ENCODE results near the gene SURF1. TPM values are rescaled to one million over a fixed set of nuclear protein-coding genes. Genes with fewer than 3 reads are reported as not detected.

The SURF1 gene
- total and polyA plus RNA-seq, 10 of the 15 experiments (the other 5 are each of a cell fraction or from before 2014, with no cell fraction given), result 17.9 to 46.4 (median 29.6) TPM

DNA sequence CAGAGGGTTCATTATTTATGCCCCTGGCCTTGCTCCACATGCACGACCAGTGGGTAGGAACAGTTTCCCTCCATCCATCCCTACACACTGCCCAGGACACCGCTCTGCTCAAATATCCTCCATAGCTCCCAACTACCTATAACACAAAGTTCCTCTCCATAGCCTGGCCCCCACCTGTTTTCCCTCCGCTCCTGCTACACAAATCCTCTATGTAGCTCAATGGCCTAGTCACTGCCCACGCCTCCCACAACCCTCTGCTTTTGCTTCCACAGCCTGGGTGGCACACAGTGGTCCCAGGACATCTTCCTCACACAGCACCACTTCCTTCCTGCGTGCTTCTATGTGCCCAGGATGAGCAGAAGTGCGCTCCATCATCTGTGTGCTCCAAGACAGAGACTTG lies 41.1 kb upstream of the SURF1 start:
- Histone ChIP-seq H2AFZ (ENCODE audit: control insufficient read depth, low read depth, low read length) (no peak overlapping the region), H3K4me3 (no peak overlapping the region), H3K36me3 (ENCODE audit: control insufficient read depth in 2 of 2, insufficient read depth in 2 of 2, low read length in 1 of 2) (no peaks in the 10 kb centered on the region; a peak in 1 of 4 replicates), H3K27ac (ENCODE audit: control insufficient read depth, insufficient read depth) (no peak overlapping the region), H3K9me3 (replicated peaks; ENCODE audit: control insufficient read depth, insufficient read depth, low read length) (no peaks in the 10 kb centered on the region), H3K9ac (ENCODE audit: control insufficient read depth, insufficient read depth, low read length) (no peak overlapping the region), H4K20me1 (ENCODE audit: control insufficient read depth, insufficient read depth) (no peaks in the 10 kb centered on the region), H3K79me2 (ENCODE audit: control insufficient read depth, insufficient read depth, low read length) (no peaks in the 10 kb centered on the region), H3K4me2 (ENCODE audit: control insufficient read depth, insufficient read depth) (no peak overlapping the region), H3K27me3 (replicated peaks in 1 of 2; ENCODE audit: control insufficient read depth in 2 of 2, insufficient read depth in 2 of 2, low read length in 1 of 2) (no peaks in the 10 kb centered on the region), H3K4me1 (ENCODE audit: control insufficient read depth, insufficient read depth, low read length) (no peaks in the 10 kb centered on the region)
- in situ Hi-C loops (cut with MboI), result no loop called here
- no TSS peak for BruUV-seq (replicated peaks)
- ChIA-PET SMC1A (ENCODE audit: uncharacterized antibody, unreplicated experiment) (no interaction called here), POLR2A (no interaction called here), CTCF (interaction anchor here (0.6 to 3.2 kb wide), 2 partner anchors 40 to 326 kb away, joined by 5 to 13 read pairs; no protein-coding TSS in a partner anchor), RAD21 (ENCODE audit: unreplicated experiment) (no interaction called here)
- 41% methylated on average over 6 of the region's 6 CpGs for WGBS (ENCODE audit: insufficient coverage, insufficient replicate concordance, low lambda C conversion rate, missing lambda C conversion rate)
- intact Hi-C loops (cut with micrococcal nuclease; ENCODE audit: unreplicated experiment), result no loop called here
- FAIRE-seq (no peak), ATAC-seq (no peak), DNase-seq (ENCODE audit: low read depth, low spot score) (no peak)
- no peak for TF ChIP-seq MEF2A (IDR thresholded peaks at IDR 0.05; ENCODE audit: insufficient read depth, low read depth, low read length)
- TF ChIP-seq PML (IDR thresholded peaks at IDR 0.05; ENCODE audit: low read length), result no peak
- no peak for TF ChIP-seq CEBPB (IDR thresholded peaks at IDR 0.05; ENCODE audit: borderline replicate concordance in 1 of 2, low read depth in 2 of 2, low read length in 2 of 2)
- TF ChIP-seq IRF4 (IDR thresholded peaks at IDR 0.05; ENCODE audit: low read depth, low read length), result no peak
- no peak for TF ChIP-seq ZNF384 (IDR thresholded peaks at IDR 0.05; ENCODE audit: borderline replicate concordance, low read depth, low read length)
- TF ChIP-seq SMAD5 (IDR thresholded peaks at IDR 0.05; ENCODE audit: low read depth), result no peak
- no peak for TF ChIP-seq STAT1 (conservative IDR thresholded peaks at IDR 0.05)
- TF ChIP-seq SMARCA5 (IDR thresholded peaks at IDR 0.05), result no peak
- no peak for TF ChIP-seq HDAC6 (IDR thresholded peaks at IDR 0.05; ENCODE audit: unreplicated experiment)

DNA sequence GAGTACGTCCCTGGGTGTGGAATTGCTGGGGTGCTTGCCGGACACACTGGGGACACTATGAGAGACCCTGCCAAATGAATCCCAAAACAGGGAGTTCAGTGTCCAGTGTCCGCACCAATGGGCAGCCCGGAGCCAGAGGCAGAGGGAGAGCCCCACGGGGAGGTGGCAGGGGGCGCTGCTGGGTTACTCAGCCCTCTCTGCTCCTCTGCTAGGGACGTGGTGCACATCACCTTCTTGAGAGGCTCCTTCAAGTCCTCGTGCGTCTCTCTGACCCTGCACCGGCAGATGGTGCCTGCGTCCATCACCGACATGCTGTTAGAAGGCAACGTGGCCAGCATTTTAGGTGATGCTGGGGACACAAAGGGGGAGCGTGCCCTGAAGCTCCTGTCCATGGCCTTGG lies 40.7 kb upstream of the SURF1 start:
- in situ Hi-C loops (cut with MboI) (no loop called here), intact Hi-C loops (cut with micrococcal nuclease; ENCODE audit: unreplicated experiment) (no loop called here)
- Histone ChIP-seq H3K9ac (ENCODE audit: control insufficient read depth, insufficient read depth, low read length) (no peak overlapping the region), H4K20me1 (ENCODE audit: control insufficient read depth, insufficient read depth) (no peaks in the 10 kb centered on the region), H3K79me2 (ENCODE audit: control insufficient read depth, insufficient read depth, low read length) (no peaks in the 10 kb centered on the region), H3K4me1 (ENCODE audit: control insufficient read depth, insufficient read depth, low read length) (no peaks in the 10 kb centered on the region), H3K4me3 (no peak overlapping the region), H3K4me2 (ENCODE audit: control insufficient read depth, insufficient read depth) (no peak overlapping the region), H3K27me3 (replicated peaks in 1 of 2; ENCODE audit: control insufficient read depth in 2 of 2, insufficient read depth in 2 of 2, low read length in 1 of 2) (no peaks in the 10 kb centered on the region), H3K9me3 (replicated peaks; ENCODE audit: control insufficient read depth, insufficient read depth, low read length) (no peaks in the 10 kb centered on the region), H2AFZ (ENCODE audit: control insufficient read depth, low read depth, low read length) (no peak overlapping the region), H3K36me3 (ENCODE audit: control insufficient read depth in 2 of 2, insufficient read depth in 2 of 2, low read length in 1 of 2) (no peaks in the 10 kb centered on the region; a peak in 1 of 4 replicates), H3K27ac (ENCODE audit: control insufficient read depth, insufficient read depth) (no peak overlapping the region)
- 48% methylated on average over 14 of the region's 14 CpGs for WGBS (ENCODE audit: insufficient coverage, insufficient replicate concordance, low lambda C conversion rate, missing lambda C conversion rate)
- peak; percentile 63 for ATAC-seq
- no TSS peak for BruUV-seq (replicated peaks)
- no peak for FAIRE-seq
- ChIA-PET RAD21 (ENCODE audit: unreplicated experiment) (no interaction called here), POLR2A (no interaction called here), SMC1A (ENCODE audit: uncharacterized antibody, unreplicated experiment) (no interaction called here), CTCF (interaction anchor here (0.6 to 3.2 kb wide), 2 partner anchors 41 to 326 kb away, joined by 5 to 13 read pairs; no protein-coding TSS in a partner anchor)
- DNase-seq (ENCODE audit: low read depth, low spot score), result no peak
- TF ChIP-seq, protein P1, sequence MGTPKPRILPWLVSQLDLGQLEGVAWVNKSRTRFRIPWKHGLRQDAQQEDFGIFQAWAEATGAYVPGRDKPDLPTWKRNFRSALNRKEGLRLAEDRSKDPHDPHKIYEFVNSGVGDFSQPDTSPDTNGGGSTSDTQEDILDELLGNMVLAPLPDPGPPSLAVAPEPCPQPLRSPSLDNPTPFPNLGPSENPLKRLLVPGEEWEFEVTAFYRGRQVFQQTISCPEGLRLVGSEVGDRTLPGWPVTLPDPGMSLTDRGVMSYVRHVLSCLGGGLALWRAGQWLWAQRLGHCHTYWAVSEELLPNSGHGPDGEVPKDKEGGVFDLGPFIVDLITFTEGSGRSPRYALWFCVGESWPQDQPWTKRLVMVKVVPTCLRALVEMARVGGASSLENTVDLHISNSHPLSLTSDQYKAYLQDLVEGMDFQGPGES (IDR thresholded peaks at IDR 0.05), result no peak
- TF ChIP-seq RAD21 (IDR thresholded peaks at IDR 0.05; ENCODE audit: insufficient read depth, low read depth, low read length) (0 out of 2 replicates have a peak, but pooled peaks have one; percentile 9), HCFC1 (IDR thresholded peaks at IDR 0.05; ENCODE audit: low read length) (no peak), ETV6 (conservative IDR thresholded peaks at IDR 0.05 in 1 of 2, IDR thresholded peaks at IDR 0.05 in 1 of 2; ENCODE audit: borderline replicate concordance in 1 of 2, low read depth in 1 of 2) (no peak), SMC3 (IDR thresholded peaks at IDR 0.05; ENCODE audit: borderline replicate concordance, low read length) (peak; percentile 11; the same call in 1 of the 2 replicates)
- TF ChIP-seq, protein P2, sequence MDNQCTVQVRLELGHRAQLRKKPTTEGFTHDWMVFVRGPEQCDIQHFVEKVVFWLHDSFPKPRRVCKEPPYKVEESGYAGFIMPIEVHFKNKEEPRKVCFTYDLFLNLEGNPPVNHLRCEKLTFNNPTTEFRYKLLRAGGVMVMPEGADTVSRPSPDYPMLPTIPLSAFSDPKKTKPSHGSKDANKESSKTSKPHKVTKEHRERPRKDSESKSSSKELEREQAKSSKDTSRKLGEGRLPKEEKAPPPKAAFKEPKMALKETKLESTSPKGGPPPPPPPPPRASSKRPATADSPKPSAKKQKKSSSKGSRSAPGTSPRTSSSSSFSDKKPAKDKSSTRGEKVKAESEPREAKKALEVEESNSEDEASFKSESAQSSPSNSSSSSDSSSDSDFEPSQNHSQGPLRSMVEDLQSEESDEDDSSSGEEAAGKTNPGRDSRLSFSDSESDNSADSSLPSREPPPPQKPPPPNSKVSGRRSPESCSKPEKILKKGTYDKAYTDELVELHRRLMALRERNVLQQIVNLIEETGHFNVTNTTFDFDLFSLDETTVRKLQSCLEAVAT (IDR thresholded peaks at IDR 0.05), result no peak
